Measurements from ENCODE around the gene CFAP54.

DNA sequence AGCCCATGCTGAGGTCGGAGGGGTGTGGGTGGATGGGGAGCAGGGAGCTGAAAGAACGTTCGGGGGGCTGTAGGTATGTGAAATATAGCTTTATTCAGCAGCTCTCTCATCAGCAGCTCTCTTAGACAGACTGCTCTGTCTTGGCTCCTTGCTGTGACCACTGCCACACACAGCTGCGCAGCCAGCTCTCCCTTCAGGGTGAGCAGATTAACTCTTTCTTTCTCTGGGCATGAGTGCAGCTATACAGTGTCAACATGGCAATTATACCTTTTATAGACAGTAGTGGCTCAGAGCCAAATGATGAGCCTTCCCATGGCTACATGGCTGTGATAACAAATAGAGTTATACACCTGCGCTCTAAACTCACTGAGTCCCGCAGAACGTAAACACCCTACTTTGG is 280.0 kb downstream of the CFAP54 start:
- no peak for TF ChIP-seq EP300 (IDR thresholded peaks at IDR 0.05)
- no peak for TF ChIP-seq POLR2A (IDR thresholded peaks at IDR 0.05)
- no peak for TF ChIP-seq POLR2AphosphoS5 (IDR thresholded peaks at IDR 0.05)

Data from suprapubic skin (tissue), 4 donors.